NCI-H1694 (cell line): ENCODE data around the gene APBA1.
A peak's percentile ranks its signal among the peaks of the same experiment; 100 is the strongest.

Experiments used
- DNase-seq: peaks from one replicate; lab custom pipeline; 2025; lab: John Stamatoyannopoulos, UW

The APBA1 gene

GRCh38 chr9:69472101-69472620, 200.0 kb downstream of the APBA1 start:
- DNase-seq = no peak

- DNase-seq = no peak
Observed at GRCh38 chr9:69471433-69471832, 200.7 kb downstream of the APBA1 start.

- no peak for DNase-seq
Observed at GRCh38 chr9:69470186-69470977, 201.8 kb downstream of the APBA1 start.

- DNase-seq = no peak
Observed at GRCh38 chr9:69469136-69469535, 203.0 kb downstream of the APBA1 start.

GRCh38 chr9:69468380-69468779, 203.8 kb downstream of the APBA1 start:
- no peak for DNase-seq

- no peak for DNase-seq
Observed at GRCh38 chr9:69466151-69466550, 206.0 kb downstream of the APBA1 start.

- no peak for DNase-seq
Observed at GRCh38 chr9:69465473-69465872, 206.7 kb downstream of the APBA1 start.

GRCh38 chr9:69463497-69464068, 208.6 kb downstream of the APBA1 start:
- DNase-seq = no peak

GRCh38 chr9:69462394-69462793, 209.8 kb downstream of the APBA1 start:
- DNase-seq = no peak

GRCh38 chr9:69461103-69461887, 210.9 kb downstream of the APBA1 start:
- no peak for DNase-seq

GRCh38 chr9:69460012-69460411, 212.2 kb downstream of the APBA1 start:
- no peak for DNase-seq

- DNase-seq = no peak
Observed at GRCh38 chr9:69458176-69458575, 214.0 kb downstream of the APBA1 start.

- no peak for DNase-seq
Observed at GRCh38 chr9:69456201-69456600, 216.0 kb downstream of the APBA1 start.

- peak; percentile 45 for DNase-seq
Observed at GRCh38 chr9:69455311-69455710, 216.9 kb downstream of the APBA1 start.

- DNase-seq = no peak
Observed at GRCh38 chr9:69454321-69454720, 217.8 kb downstream of the APBA1 start.

GRCh38 chr9:69453746-69454145, 218.4 kb downstream of the APBA1 start:
- no peak for DNase-seq

- no peak for DNase-seq
Observed at GRCh38 chr9:69452110-69452782, 219.9 kb downstream of the APBA1 start.

- DNase-seq = no peak
Observed at GRCh38 chr9:69446496-69446895, 225.7 kb downstream of the APBA1 start.

- DNase-seq = no peak
Observed at GRCh38 chr9:69445251-69445650, 226.9 kb downstream of the APBA1 start.

- DNase-seq = no peak
Observed at GRCh38 chr9:69444791-69445190, 227.4 kb downstream of the APBA1 start.

- no peak for DNase-seq
Observed at GRCh38 chr9:69444021-69444420, 228.2 kb downstream of the APBA1 start.

- no peak for DNase-seq
Observed at GRCh38 chr9:69443178-69443577, 229.0 kb downstream of the APBA1 start.
